ENCODE results near the gene GPX1. TPM values are rescaled to one million over a fixed set of nuclear protein-coding genes. Genes with fewer than 3 reads are reported as not detected.

The GPX1 gene
- total RNA-seq, 1 experiment from 2014 or later, result 386 TPM

- H3K4me2 ChIP-seq, result no peak overlapping the region
- H3F3A ChIP-seq (ENCODE audit: insufficient read depth, low read depth), result peaks cover 3% of the 10 kb centered on the region; the same call in 1 of the 2 replicates
- intact Hi-C loops (cut with micrococcal nuclease; ENCODE audit: unreplicated experiment), result no loop called here
- no peaks in the 10 kb centered on the region for H3K27me3 ChIP-seq (ENCODE audit: insufficient read depth, low read depth)
- CTCF ChIA-PET, result no interaction called here
- H3K4me3 ChIP-seq, result no peak overlapping the region
- no peaks in the 10 kb centered on the region for H3K9me3 ChIP-seq (ENCODE audit: insufficient read depth, low read depth)
- no peak for TF ChIP-seq CTCF (conservative IDR thresholded peaks at IDR 0.05)
- no peak for TF ChIP-seq EZH2 (IDR thresholded peaks at IDR 0.05; ENCODE audit: low read depth)
- H3K36me3 ChIP-seq (ENCODE audit: low read depth), result no peaks in the 10 kb centered on the region
- peaks cover 60% of the 10 kb centered on the region for H4K20me1 ChIP-seq (ENCODE audit: insufficient read depth)
- H2AFZ ChIP-seq, result no peak overlapping the region
- DNase-seq, result no peak
- POLR2A ChIA-PET (ENCODE audit: unreplicated experiment), result interaction anchor here (0.6 kb wide), 1 partner anchor 9 kb away, joined by 5 read pairs; no protein-coding TSS in a partner anchor
- no TSS peak for BruUV-seq (replicated peaks)
- H3K4me1 ChIP-seq (replicated peaks; ENCODE audit: insufficient read depth), result no peaks in the 10 kb centered on the region
- H3K27ac ChIP-seq, result no peak overlapping the region
- H3K79me2 ChIP-seq (ENCODE audit: low read depth), result peaks cover 95% of the 10 kb centered on the region
- H3K9me2 ChIP-seq (ENCODE audit: insufficient read depth), result no peaks in the 10 kb centered on the region
Observed at GRCh38 chr3:49383387-49383786, 25.2 kb upstream of the GPX1 start.

GRCh38 chr3:49378249-49378895 is 20.2 kb upstream of the GPX1 start:
- 0 out of 2 replicates have a peak, but pooled peaks cover 1% of the 10 kb centered on the region for H3K36me3 ChIP-seq (ENCODE audit: low read depth)
- intact Hi-C loops (cut with micrococcal nuclease; ENCODE audit: unreplicated experiment), result no loop called here
- no peaks in the 10 kb centered on the region for H3K4me1 ChIP-seq (replicated peaks; ENCODE audit: insufficient read depth)
- TF ChIP-seq CTCF (conservative IDR thresholded peaks at IDR 0.05), result no peak
- TF ChIP-seq EZH2 (IDR thresholded peaks at IDR 0.05; ENCODE audit: low read depth), result no peak
- H3K9me3 ChIP-seq (ENCODE audit: insufficient read depth, low read depth), result no peaks in the 10 kb centered on the region
- peaks cover 48% of the 10 kb centered on the region for H4K20me1 ChIP-seq (ENCODE audit: insufficient read depth)
- CTCF ChIA-PET, result interaction anchor here (0.6 kb wide), 2 partner anchors 65 to 1124 kb away, joined by 3 to 4 read pairs; no protein-coding TSS in a partner anchor
- peaks cover 11% of the 10 kb centered on the region; the same call in 1 of the 2 replicates for H3F3A ChIP-seq (ENCODE audit: insufficient read depth, low read depth)
- peaks cover 81% of the 10 kb centered on the region for H3K79me2 ChIP-seq (ENCODE audit: low read depth)
- H3K27ac ChIP-seq, result 0 out of 2 replicates have a peak overlapping the region, but pooled peaks have one; percentile 14
- no peak overlapping the region for H3K4me2 ChIP-seq
- DNase-seq, result peak in 1 of 2 experiments; percentile 71
- H3K27me3 ChIP-seq (ENCODE audit: insufficient read depth, low read depth), result no peaks in the 10 kb centered on the region
- no peaks in the 10 kb centered on the region for H3K9me2 ChIP-seq (ENCODE audit: insufficient read depth)
- H3K4me3 ChIP-seq, result no peak overlapping the region
- no peak overlapping the region for H2AFZ ChIP-seq
- POLR2A ChIA-PET (ENCODE audit: unreplicated experiment), result interaction anchor here (0.6 kb wide), 1 partner anchor 66 kb away, joined by 5 read pairs; no protein-coding TSS in a partner anchor
- BruUV-seq (replicated peaks), result no TSS peak

DNA sequence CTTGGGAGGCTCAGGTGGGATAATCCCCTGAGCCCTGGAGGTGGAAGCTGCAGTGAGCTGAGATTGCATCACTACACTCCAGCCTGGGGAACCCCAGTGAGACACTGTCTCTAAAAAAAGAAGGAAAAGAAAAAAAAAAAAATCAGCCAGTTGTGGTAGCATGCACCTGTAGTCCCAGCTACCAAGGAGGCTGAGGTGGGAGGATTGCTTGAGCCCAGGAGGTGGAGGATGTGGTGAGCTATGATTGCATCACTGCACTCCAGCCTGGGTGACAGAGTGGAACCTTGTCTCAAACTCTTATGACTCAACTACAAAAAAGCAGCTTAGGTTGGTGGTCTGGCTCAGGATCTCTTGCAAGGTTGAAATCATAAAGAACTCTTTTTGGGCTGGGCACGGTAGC is 19.3 kb upstream of the GPX1 start:
- H3K79me2 ChIP-seq (ENCODE audit: low read depth), result peaks cover 79% of the 10 kb centered on the region
- BruUV-seq (replicated peaks), result no TSS peak
- H3K4me1 ChIP-seq (replicated peaks; ENCODE audit: insufficient read depth), result no peaks in the 10 kb centered on the region
- no peaks in the 10 kb centered on the region for H3K9me3 ChIP-seq (ENCODE audit: insufficient read depth, low read depth)
- peaks cover 44% of the 10 kb centered on the region for H4K20me1 ChIP-seq (ENCODE audit: insufficient read depth)
- 0 out of 2 replicates have a peak, but pooled peaks cover 9% of the 10 kb centered on the region for H3K36me3 ChIP-seq (ENCODE audit: low read depth)
- intact Hi-C loops (cut with micrococcal nuclease; ENCODE audit: unreplicated experiment), result no loop called here
- H3K4me2 ChIP-seq, result no peak overlapping the region
- H3K27ac ChIP-seq, result no peak overlapping the region
- H3K27me3 ChIP-seq (ENCODE audit: insufficient read depth, low read depth), result no peaks in the 10 kb centered on the region
- H3K9me2 ChIP-seq (ENCODE audit: insufficient read depth), result no peaks in the 10 kb centered on the region
- POLR2A ChIA-PET (ENCODE audit: unreplicated experiment), result no interaction called here
- CTCF ChIA-PET, result no interaction called here
- no peak overlapping the region for H3K4me3 ChIP-seq
- TF ChIP-seq EZH2 (IDR thresholded peaks at IDR 0.05; ENCODE audit: low read depth), result no peak
- TF ChIP-seq CTCF (conservative IDR thresholded peaks at IDR 0.05), result no peak
- H2AFZ ChIP-seq, result no peak overlapping the region
- peaks cover 11% of the 10 kb centered on the region; the same call in 1 of the 2 replicates for H3F3A ChIP-seq (ENCODE audit: insufficient read depth, low read depth)
- DNase-seq, result no peak

Measured in PC-9 (cell line).